Panc1 (cell line): ENCODE measurements around the gene ANKRD34A. TPM values are rescaled to one million over a fixed set of nuclear protein-coding genes. Genes with fewer than 3 reads are reported as not detected.

Source experiments
- ATAC-seq: fragments of 200-7000 bp; cut with Tn5 transposase; 2 replicates; pipeline ENCODE4 v1.9.1; 2020; ENCODE audit warnings: mild to moderate bottlenecking, moderate library complexity
- BruUV-seq: library from RNA; stranded (reverse); fragments of 400-500 nt; replicated peaks from 2 replicates; lab custom pipeline; 2021; lab: Mats Ljungman, UMichigan
- CTCF ChIA-PET: fragments of 300-600 bp; sonication (Branson Sonifier 250); formaldehyde crosslinking; loops from one replicate; lab custom pipeline; 2022; ENCODE audit warnings: antibody characterized with exemption; lab: Charles Lee
- POLR2A ChIA-PET: fragments of 300-600 bp; sonication (Branson Sonifier 250); formaldehyde crosslinking; loops from one replicate; lab custom pipeline; 2022; ENCODE audit warnings: antibody characterized with exemption; lab: Charles Lee
- DNase-seq: peaks from one replicate; pipeline ENCODE4 v3.0.0-alpha.2; 2010; ENCODE audit warnings: low read depth, low spot score
- H3K27ac ChIP-seq: 2 replicates; pipeline ENCODE4 v1.5.1; 2011; ENCODE audit warnings: mild to moderate bottlenecking, low read length, inconsistent platforms
- H3K27me3 ChIP-seq: fragments of 200-500 bp; sonication (Bioruptor generic); 2 replicates; pipeline ENCODE4 v1.6.0; 2014; ENCODE audit warnings: low read length, inconsistent platforms; ENCODE audit not compliant: control insufficient read depth, insufficient read depth
- H3K36me3 ChIP-seq: fragments of 200-500 bp; sonication (Bioruptor generic); 2 replicates; pipeline ENCODE4 v1.5.1; 2014; ENCODE audit warnings: inconsistent platforms, mild to moderate bottlenecking, low read length, moderate library complexity; ENCODE audit not compliant: control insufficient read depth, insufficient read depth
- H3K4me1 ChIP-seq: 2 replicates; pipeline ENCODE4 v1.5.1; 2011; ENCODE audit warnings: inconsistent platforms, mild to moderate bottlenecking, low read length, moderate library complexity; ENCODE audit not compliant: control insufficient read depth, insufficient read depth
- H3K4me3 ChIP-seq, 2 experiments: 2 replicates each; pipeline ENCODE4 v1.5.1; 2011 to 2012; ENCODE audit warnings: low read depth in 2 of 2, low read length in 2 of 2, mild to moderate bottlenecking in 2 of 2, inconsistent platforms in 1 of 2, moderate library complexity in 1 of 2
- H3K9me3 ChIP-seq: fragments of 200-500 bp; sonication (Bioruptor generic); 2 replicates; pipeline ENCODE4 v1.5.1; 2014; ENCODE audit warnings: low read depth, mild to moderate bottlenecking, inconsistent platforms, low read length, moderate library complexity; ENCODE audit not compliant: control insufficient read depth, insufficient read depth
- CTCF ChIP-seq: fragments of 450-650 bp; IDR thresholded peaks from 2 replicates; pipeline ENCODE4 v1.5.1; 2017; ENCODE audit warnings: mild to moderate bottlenecking
- POLR2AphosphoS5 ChIP-seq: IDR thresholded peaks from 2 replicates; pipeline ENCODE4 v1.6.1; 2012; ENCODE audit warnings: mild to moderate bottlenecking, low read depth, low read length, moderate library complexity
- REST ChIP-seq, 2 experiments: IDR thresholded peaks; 2 replicates each; pipeline ENCODE4 v1.6.1; 2011 to 2012; ENCODE audit warnings: low read depth in 2 of 2, control low read depth in 1 of 2, low read length in 1 of 2, mild to moderate bottlenecking in 1 of 2, moderate library complexity in 1 of 2; ENCODE audit not compliant: insufficient read depth in 1 of 2
- SIN3A ChIP-seq: IDR thresholded peaks from 2 replicates; pipeline ENCODE4 v1.6.1; 2012; ENCODE audit warnings: low read depth, mild to moderate bottlenecking, low read length, moderate library complexity, borderline replicate concordance; ENCODE audit not compliant: insufficient read depth
- TCF7L2 ChIP-seq: IDR thresholded peaks from 2 replicates; pipeline ENCODE4 v1.6.1; 2011; ENCODE audit warnings: mild to moderate bottlenecking, low read depth, low read length, inconsistent platforms
- in situ Hi-C: cut with HindIII; loops from 2 replicates; pipeline ENCODE4 v1.10.0; 2016; ENCODE audit warnings: low sequenced_read_pairs, low pct_unique_long_range_greater_than_20kb
- intact Hi-C: fragments of 100-400 bp; cut with micrococcal nuclease; formaldehyde crosslinking; loops from one replicate; pipeline ENCODE4 v1.10.0; 2022; ENCODE audit not compliant: unreplicated experiment
- total RNA-seq: library from RNA; stranded (reverse); gene quantifications from one replicate; pipeline ENCODE4 v1.2.1, GENCODE V29; 2021; ENCODE audit not compliant: unreplicated experiment

ANKRD34A gene
- total RNA-seq, 1 experiment from 2014 or later = 1.4 TPM

- in situ Hi-C loops = no loop called here
- CTCF ChIA-PET = interaction anchor here (0.6 to 1.0 kb wide), 5 partner anchors 22 to 82 kb away, joined by 3 to 7 read pairs (median 6); partner anchors contain the start of gene NUDT17
- H3K36me3 ChIP-seq = peaks cover 16% of the 10 kb centered on the region
Measured at GRCh38 chr1:145927063-145927886, 37.1 kb downstream of the ANKRD34A start, which contains the start of gene RBM8A. Gene RBM8A, minus strand, starts transcription at chr1:145927484. Its CDS starts 58 bp downstream, at chr1:145927426.

More at GRCh38 chr1:145927063-145927886, 37.1 kb downstream of the ANKRD34A start, which contains the start of gene RBM8A:
- Histone ChIP-seq H3K27ac (peak within 1 kb of the TSS; percentile 100), H3K27me3 (no peaks in the 10 kb centered on the region), H3K4me1 (peaks cover 18% of the 10 kb centered on the region), H3K4me3 (peak within 1 kb of the TSS; percentile 74 to 99), H3K9me3 (no peaks in the 10 kb centered on the region)
- intact Hi-C loops = no loop called here
- peak; percentile 98 for DNase-seq
- POLR2A ChIA-PET = interaction anchor here (0.5 to 2.4 kb wide), 8 partner anchors 9 to 174 kb away, joined by 3 to 16 read pairs (median 7); partner anchors contain the start of genes ANKRD34A, LIX1L, PEX11B and POLR3GL
- BruUV-seq = no TSS peak
- TF ChIP-seq SIN3A = peak; percentile 59; the same call in 1 of the 2 replicates
- peak; percentile 97 for TF ChIP-seq POLR2AphosphoS5
- TF ChIP-seq TCF7L2 = 0 out of 2 replicates have a peak, but pooled peaks have one; percentile 16
- peak; percentile 80 for TF ChIP-seq CTCF
- TF ChIP-seq REST (IDR thresholded peaks at IDR 0.05; ENCODE audit: insufficient read depth in 1 of 2, low read depth in 2 of 2, low read length in 1 of 2) = no peak
- ATAC-seq = peak; percentile 99
